Measurements from ENCODE around the gene B4GALNT4.
A peak's percentile ranks its signal among the peaks of the same experiment; 100 is the strongest.
"Not testable (repeated sequence)": the region's sequence is repeated elsewhere in the genome, so short reads cannot be mapped to it uniquely, and the experiment has no call there.

Gene B4GALNT4

DNA sequence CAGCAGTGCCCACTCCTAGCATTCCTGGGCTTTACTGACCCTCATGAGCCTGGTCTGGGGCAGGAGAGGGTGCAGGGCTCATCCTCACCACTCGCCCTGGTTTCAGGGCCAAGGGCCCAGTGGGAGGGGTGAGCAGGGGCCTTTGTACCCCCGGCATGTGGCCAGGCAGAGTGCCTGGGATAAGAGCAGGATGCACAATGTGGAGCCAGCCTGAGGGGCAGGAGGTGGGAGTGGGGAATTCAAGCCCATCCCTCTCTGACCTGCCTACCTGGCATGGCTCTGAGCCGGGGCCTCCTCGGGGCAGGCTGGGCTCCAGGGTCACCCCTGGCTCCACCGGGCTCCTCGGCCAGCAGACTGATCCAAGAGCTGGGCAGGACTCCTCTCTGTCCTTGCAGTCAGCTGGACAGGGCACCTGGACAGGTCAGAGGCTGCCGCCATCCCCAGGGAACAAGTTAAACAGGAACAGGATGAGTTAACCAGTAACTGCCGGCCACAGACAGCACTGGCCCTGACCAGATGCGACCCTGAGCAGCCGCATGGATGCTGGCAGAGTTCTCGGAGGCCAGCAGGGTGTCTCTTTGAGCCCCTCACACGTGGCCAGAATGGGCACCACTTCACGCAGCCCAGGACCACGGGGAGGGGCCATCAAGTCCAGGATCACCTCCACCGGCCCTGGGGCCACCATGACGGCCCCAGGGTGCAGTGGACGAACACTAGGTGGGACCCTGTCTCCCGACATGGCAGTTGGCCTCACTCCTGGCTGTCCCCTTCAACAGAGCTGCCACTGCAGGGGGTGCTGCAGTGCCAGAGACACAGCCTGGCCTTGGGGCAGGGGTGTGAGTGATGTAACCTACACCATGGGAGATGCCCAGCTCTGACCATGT lies 40.5 kb downstream of the B4GALNT4 start:
- no peak for DNase-seq

- DNase-seq: not testable (repeated sequence)
Measured at GRCh38 chr11:410711-411110, 41.4 kb downstream of the B4GALNT4 start.

DNA sequence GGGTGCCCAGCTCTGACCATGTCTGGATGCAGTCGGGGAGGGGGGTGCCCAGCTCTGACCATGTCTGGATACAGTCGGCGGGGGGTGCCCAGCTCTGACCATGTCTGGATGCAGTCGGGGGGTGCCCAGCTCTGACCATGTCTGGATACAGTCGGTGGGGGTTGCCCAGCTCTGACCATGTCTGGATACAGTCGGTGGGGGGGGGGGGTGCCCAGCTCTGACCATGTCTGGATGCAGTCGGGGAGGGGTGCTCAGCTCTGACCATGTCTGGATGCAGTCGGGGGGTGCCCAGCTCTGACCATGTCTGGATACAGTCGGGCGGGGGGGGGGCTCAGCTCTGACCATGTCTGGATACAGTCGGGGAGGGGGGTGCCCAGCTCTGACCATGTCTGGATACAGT lies 42.2 kb downstream of the B4GALNT4 start:
- not testable (repeated sequence) for DNase-seq

DNA sequence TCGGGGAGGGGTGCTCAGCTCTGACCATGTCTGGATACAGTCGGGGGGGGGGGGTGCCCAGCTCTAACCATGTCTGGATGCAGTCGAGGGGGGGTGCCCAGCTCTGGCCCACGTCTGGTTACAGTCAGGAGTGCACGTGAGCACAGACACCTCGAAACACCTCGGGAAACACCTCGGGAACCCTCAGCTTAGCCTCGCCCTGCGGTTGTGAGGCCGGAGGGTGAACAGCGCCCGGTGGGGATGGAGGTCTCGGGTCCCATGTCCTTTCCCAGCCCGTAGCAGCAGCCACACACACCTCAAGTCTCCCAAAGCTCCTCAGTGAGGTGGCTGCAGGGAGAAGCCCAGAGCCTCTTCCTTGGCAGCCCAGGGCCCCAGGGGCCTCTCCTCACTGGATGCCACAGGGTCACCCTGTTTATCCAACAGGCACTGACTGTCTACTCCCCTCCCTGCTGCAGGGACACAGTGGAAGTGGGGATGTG lies 43.4 kb downstream of the B4GALNT4 start:
- DNase-seq: no peak

GRCh38 chr11:413120-414081 lies 44.1 kb downstream of the B4GALNT4 start:
- DNase-seq: peak; percentile 24

GRCh38 chr11:414318-414857 lies 45.1 kb downstream of the B4GALNT4 start:
- no peak for DNase-seq

DNA sequence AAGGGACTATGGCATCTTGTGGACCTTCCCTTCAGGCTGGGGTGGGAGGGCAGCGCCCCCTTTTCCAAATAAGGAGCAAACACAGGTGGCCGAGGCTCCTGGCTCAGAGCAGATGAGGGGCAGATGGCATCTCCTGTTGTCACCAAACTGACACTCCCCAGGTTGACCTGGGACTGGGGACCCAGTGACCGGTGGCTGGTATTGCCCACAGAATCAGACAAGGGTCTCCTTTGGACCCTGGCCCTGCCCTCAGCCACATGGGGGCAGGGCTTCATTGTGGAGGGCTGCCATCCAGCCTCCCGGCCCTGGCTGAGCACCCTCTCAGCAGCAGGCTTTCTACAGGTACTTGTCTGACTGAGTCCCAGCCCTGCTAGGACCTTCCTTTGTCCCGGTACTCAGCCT lies 46.3 kb downstream of the B4GALNT4 start:
- DNase-seq: no peak

GRCh38 chr11:416051-416756 lies 46.9 kb downstream of the B4GALNT4 start:
- no peak for DNase-seq

GRCh38 chr11:416757-417621 lies 47.7 kb downstream of the B4GALNT4 start:
- peak; percentile 19 for DNase-seq

GRCh38 chr11:417652-418342 lies 48.5 kb downstream of the B4GALNT4 start:
- DNase-seq: no peak

- DNase-seq: no peak
Measured at GRCh38 chr11:418343-419247, 49.3 kb downstream of the B4GALNT4 start.

DNA sequence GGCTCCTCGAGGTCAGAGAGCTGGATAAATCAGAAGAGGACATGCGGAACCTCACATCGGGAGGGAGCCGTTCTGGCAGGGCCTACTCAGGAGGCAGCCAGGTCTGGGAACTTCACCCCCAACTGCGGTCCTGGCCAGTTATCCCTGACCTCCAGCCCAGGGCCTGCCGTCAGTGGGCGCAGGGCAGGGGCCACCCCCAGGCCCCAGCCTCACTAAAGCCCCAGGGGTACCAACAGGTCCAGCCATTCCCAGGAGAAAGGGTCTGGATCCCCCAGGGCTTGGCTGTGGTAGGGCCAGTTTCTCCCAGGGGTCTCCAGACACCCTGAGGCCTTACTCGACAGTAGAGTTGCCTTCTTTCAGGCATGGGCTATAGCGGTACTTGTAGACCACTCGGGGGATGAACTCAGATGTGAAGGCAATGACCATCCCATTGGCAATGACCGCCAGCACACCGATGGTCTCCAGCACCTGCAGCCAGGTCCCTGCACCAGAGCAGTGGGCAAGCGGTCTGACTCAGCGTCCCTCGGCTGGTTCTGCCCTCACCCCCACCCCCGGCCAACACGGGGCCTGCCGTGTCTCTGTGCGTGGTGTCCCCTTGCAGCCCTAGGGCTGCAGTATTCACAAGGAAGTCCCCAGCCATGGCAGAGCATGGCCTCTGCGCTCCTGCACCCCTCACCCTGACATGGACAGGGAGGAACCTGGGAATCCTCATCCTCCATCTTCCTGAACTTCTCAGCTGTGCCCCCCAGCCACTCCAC lies 50.1 kb downstream of the B4GALNT4 start:
- no peak for DNase-seq

- no peak for DNase-seq
Measured at GRCh38 chr11:420054-420910, 51.0 kb downstream of the B4GALNT4 start.

DNA sequence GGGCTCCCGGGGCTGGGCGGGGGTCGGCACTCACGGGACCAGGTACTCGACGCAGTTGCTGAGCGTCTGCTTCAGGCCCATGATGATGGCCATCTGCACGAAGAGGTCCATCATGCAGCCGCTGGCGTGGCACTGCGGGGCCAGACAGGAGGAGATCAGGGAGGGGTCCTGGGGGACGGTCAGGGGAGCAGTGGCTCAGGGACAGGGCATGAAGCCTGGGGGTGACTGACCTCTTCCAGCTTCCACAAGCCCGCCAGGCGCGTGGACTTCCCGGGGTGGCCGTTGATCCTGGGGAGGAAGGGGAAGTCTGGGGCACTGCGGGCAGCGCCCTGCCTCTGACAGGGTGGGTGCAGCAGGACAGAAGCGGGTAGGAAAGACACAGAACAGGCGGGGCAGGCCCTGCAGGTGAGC lies 51.6 kb downstream of the B4GALNT4 start:
- DNase-seq: no peak

- no peak for DNase-seq
Measured at GRCh38 chr11:422249-422656, 53.0 kb downstream of the B4GALNT4 start.

DNA sequence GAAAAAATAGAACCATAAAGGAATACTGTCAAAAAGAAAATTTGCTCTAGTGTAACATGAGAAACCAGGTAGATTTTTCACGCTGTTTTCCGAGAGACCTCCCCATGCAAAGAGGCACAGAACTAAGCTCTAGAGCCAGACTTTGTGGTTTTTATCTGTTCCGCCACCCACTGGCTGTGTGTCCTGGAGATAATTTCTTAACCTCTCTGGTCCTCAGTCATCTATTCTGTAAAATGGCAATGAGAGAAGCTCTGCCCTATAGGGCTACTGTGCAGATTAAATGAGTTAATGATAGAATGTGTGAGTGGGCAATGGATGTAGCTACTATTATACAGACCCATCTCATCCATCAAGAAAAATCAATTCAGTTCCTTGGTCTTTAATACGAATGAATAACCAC lies 54.9 kb downstream of the B4GALNT4 start:
- no peak for DNase-seq

GRCh38 chr11:424766-425165 lies 55.5 kb downstream of the B4GALNT4 start:
- DNase-seq: not testable (repeated sequence)

DNA sequence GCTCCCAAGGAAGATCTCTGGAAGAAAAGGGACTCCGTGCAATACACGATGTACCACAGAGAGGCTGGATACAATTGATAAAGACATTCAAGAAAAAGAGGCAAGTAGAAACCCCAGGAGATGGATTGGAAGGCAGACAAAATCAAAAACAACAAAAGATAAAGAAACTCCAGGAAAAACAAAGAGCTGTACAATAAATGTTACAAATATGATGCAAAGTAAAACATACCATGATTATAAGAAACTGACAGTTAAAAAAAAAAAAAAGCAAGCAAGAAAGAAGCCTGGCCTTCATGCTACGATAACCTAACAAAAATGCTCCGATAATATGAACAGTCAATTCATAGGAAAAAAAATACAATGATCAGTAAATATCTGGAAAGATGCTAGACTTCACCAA lies 56.0 kb downstream of the B4GALNT4 start:
- DNase-seq: no peak

Measured in DMS79 treated with DMSO at 0.1 percent for 48 hours (cell line).